ENCODE data around the gene TRMT112. TPM values are rescaled to one million over a fixed set of nuclear protein-coding genes. Genes with fewer than 3 reads are reported as not detected.

Gene TRMT112
- polyA plus RNA-seq, 2 of the 4 experiments (the other 2 are of a cell fraction), result 363 to 440 TPM

- POLR2A ChIA-PET, result no interaction called here
- no peaks in the 10 kb centered on the region for H3K9me3 ChIP-seq
- no peak for ATAC-seq
- 36% methylated on average over 10 of the region's 96 CpGs for WGBS (ENCODE audit: missing lambda C conversion rate)
- H3K4me3 ChIP-seq, result no peak overlapping the region
- no peak for FAIRE-seq
- DNase-seq (ENCODE audit: low read depth in 1 of 2, low spot score in 1 of 2), result no peak
- 0 out of 6 replicates have a peak overlapping the region, but pooled peaks of 1 of the 2 experiments have one; percentile 30 for H3K27ac ChIP-seq
- TF ChIP-seq NFE2L2 (conservative IDR thresholded peaks at IDR 0.05; ENCODE audit: low read length), result no peak
- TF ChIP-seq PHF8 (IDR thresholded peaks at IDR 0.05; ENCODE audit: borderline replicate concordance, low read depth), result no peak
- no peak for TF ChIP-seq MAZ (IDR thresholded peaks at IDR 0.05; ENCODE audit: borderline replicate concordance, low read depth, low read length)
- no peak for TF ChIP-seq BHLHE40 (IDR thresholded peaks at IDR 0.05; ENCODE audit: low read depth, low read length)
- no peak for TF ChIP-seq REST (IDR thresholded peaks at IDR 0.05)
- no peak for TF ChIP-seq HOXA7 (CRISPR knock-in tag; IDR thresholded peaks at IDR 0.05)
- TF ChIP-seq RAD21 (conservative IDR thresholded peaks at IDR 0.05 in 1 of 2, IDR thresholded peaks at IDR 0.05 in 1 of 2), result no peak
- no peak for TF ChIP-seq CEBPB (IDR thresholded peaks at IDR 0.05)
- no peak for TF ChIP-seq RCOR1 (IDR thresholded peaks at IDR 0.05; ENCODE audit: low read depth, low read length)
- peaks cover 5% of the 10 kb centered on the region; the same call in 2 of the 3 replicates for H3K4me1 ChIP-seq
- H3K4me2 ChIP-seq, result peak overlapping the region; percentile 49
- CTCF ChIA-PET, result interaction anchor here (1.1 to 20.5 kb wide), 2 partner anchors 10 to 12 kb away, joined by 3 to 448 read pairs; partner anchors contain the start of genes CATSPERZ and ESRRA
These were observed 25.5 kb downstream of the TRMT112 start for GRCh38 chr11:64291752-64292459.

- CTCF ChIA-PET, result interaction anchor here (2.7 to 20.5 kb wide), 2 partner anchors 12 to 40 kb away, joined by 12 to 448 read pairs; partner anchors contain the start of genes CATSPERZ, ESRRA and PLCB3
- WGBS (ENCODE audit: missing lambda C conversion rate), result 76% methylated on average over 8 of the region's 45 CpGs
- H3K9me3 ChIP-seq, result no peaks in the 10 kb centered on the region
These were observed 26.1 kb downstream of the TRMT112 start, which contains the start of gene KCNK4 for GRCh38 chr11:64291262-64291751. TSS of gene KCNK4 (plus strand) at chr11:64291302. CDS start at chr11:64293019, 1,717 bp downstream.

GRCh38 chr11:64290352-64291261 lies 26.8 kb downstream of the TRMT112 start:
- DNase-seq (ENCODE audit: low read depth in 1 of 2, low spot score in 1 of 2) (no peak), FAIRE-seq (no peak), ATAC-seq (no peak)
- POLR2A ChIA-PET, result no interaction called here
- H3K27ac ChIP-seq, result no peak overlapping the region
- 74% methylated on average over 9 of the region's 10 CpGs for WGBS (ENCODE audit: missing lambda C conversion rate)
- H3K4me1 ChIP-seq, result peaks cover 9% of the 10 kb centered on the region; the same call in 1 of the 3 replicates
- H3K4me3 ChIP-seq, result no peak overlapping the region
- H3K4me2 ChIP-seq, result no peak overlapping the region
- CTCF ChIA-PET, result interaction anchor here (0.7 to 20.5 kb wide), 8 partner anchors 11 to 65 kb away, joined by 3 to 448 read pairs (median 6); partner anchors contain the start of genes CATSPERZ, ESRRA and PLCB3
- H3K9me3 ChIP-seq, result no peaks in the 10 kb centered on the region
- TF ChIP-seq MAFK (IDR thresholded peaks at IDR 0.05; ENCODE audit: partially characterized antibody) (no peak), FOSL2 (IDR thresholded peaks at IDR 0.05) (no peak), FOSL2 (CRISPR knock-in tag; IDR thresholded peaks at IDR 0.05) (no peak), HMGXB4 (CRISPR knock-in tag; IDR thresholded peaks at IDR 0.05; ENCODE audit: borderline replicate concordance) (no peak), RCOR1 (IDR thresholded peaks at IDR 0.05; ENCODE audit: low read depth, low read length) (no peak), CHD2 (IDR thresholded peaks at IDR 0.05; ENCODE audit: low read length, partially characterized antibody) (no peak), ZNF302 (CRISPR knock-in tag; IDR thresholded peaks at IDR 0.05) (no peak), USF2 (IDR thresholded peaks at IDR 0.05) (no peak), CTCF (IDR thresholded peaks at IDR 0.05) (no peak), FOXS1 (CRISPR knock-in tag; IDR thresholded peaks at IDR 0.05) (no peak), ZFP36 (IDR thresholded peaks at IDR 0.05; ENCODE audit: borderline replicate concordance, partially characterized antibody) (no peak), MAZ (IDR thresholded peaks at IDR 0.05; ENCODE audit: borderline replicate concordance, low read depth, low read length) (no peak)

More at GRCh38 chr11:64291262-64291751, 26.1 kb downstream of the TRMT112 start, which contains the start of gene KCNK4:
- ATAC-seq (no peak), FAIRE-seq (no peak), DNase-seq (ENCODE audit: low read depth in 1 of 2, low spot score in 1 of 2) (no peak)
- no peak within 1 kb of the TSS for H3K4me3 ChIP-seq
- H3K27ac ChIP-seq, result 0 out of 6 replicates have a peak within 1 kb of the TSS, but pooled peaks of 1 of the 2 experiments have one; percentile 30
- TF ChIP-seq CHD4 (IDR thresholded peaks at IDR 0.05; ENCODE audit: borderline replicate concordance) (no peak), TP53 (CRISPR knock-in tag; IDR thresholded peaks at IDR 0.05) (no peak), TFCP2L1 (CRISPR knock-in tag; IDR thresholded peaks at IDR 0.05) (no peak), HDAC2 (IDR thresholded peaks at IDR 0.05) (no peak)
- H3K4me1 ChIP-seq, result peaks cover 8% of the 10 kb centered on the region; the same call in 2 of the 3 replicates
- peak within 1 kb of the TSS; percentile 49 for H3K4me2 ChIP-seq
- POLR2A ChIA-PET, result no interaction called here

Measured in A549 (cell line).